Pancreas (tissue), 10 donors: ENCODE data around the gene MRPL54. TPM values are rescaled to one million over a fixed set of nuclear protein-coding genes. Genes with fewer than 3 reads are reported as not detected.

Source experiments
- ATAC-seq, 4 donors: fragments of 200-7000 bp; cut with Tn5 transposase; one replicate each; pipeline versions ENCODE4 v1.8.0 to v1.9.1; 2020; ENCODE audit warnings: mild to moderate bottlenecking in 4 of 4, moderate library complexity in 4 of 4
- DNase-seq, 6 donors: peaks; one replicate each; pipeline ENCODE4 v3.0.0-alpha.2; 2020
- FAIRE-seq: peaks from 2 replicates; lab custom pipeline; 2012; peaks lifted over from hg19 to GRCh38; lab: Jason Lieb, UNC
- H3K27ac ChIP-seq, 4 donors: fragments of 200-600 bp; sonication (generic); 1 replicate in 3 of 4; 2 replicates in 1 of 4; pipeline versions ENCODE4 v1.5.0 to v1.8.0; 2020
- H3K27me3 ChIP-seq, 4 donors: fragments of 200-600 bp; one replicate each; pipeline ENCODE4 v1.8.0; 2021
- H3K36me3 ChIP-seq, 3 donors: fragments of 200-600 bp; sonication (generic) in 1 of 3; one replicate each; pipeline versions ENCODE4 v1.5.0 to v1.8.0; 2020 to 2021
- H3K4me1 ChIP-seq, 3 donors: fragments of 200-600 bp; one replicate each; pipeline ENCODE4 v1.8.0; 2021
- H3K4me3 ChIP-seq, 4 donors: fragments of 200-600 bp; sonication (generic) in 2 of 4; one replicate each; pipeline versions ENCODE4 v1.5.0 to v1.8.0; 2020 to 2021
- H3K9me3 ChIP-seq, 4 donors: fragments of 200-600 bp; one replicate each; pipeline ENCODE4 v1.8.0; 2021
- CTCF ChIP-seq, 4 donors: fragments of 200-600 bp; sonication (generic) in 3 of 4; IDR thresholded peaks; one replicate each; pipeline versions ENCODE4 v1.5.0 to v1.8.0; 2021; ENCODE audit warnings: antibody characterized with exemption in 4 of 4
- WGBS, 2 donors: extraction: QIAGEN DNeasy Blood & Tissue Kit; methylation state at CpG; one replicate each; pipeline ENCODE4 v1.1.7; 2013; 5-methylcytosine and 5-hydroxymethylcytosine counted together
- intact Hi-C, 3 donors: fragments of 100-400 bp; cut with DNase I; formaldehyde crosslinking; loops; one replicate each; pipeline versions ENCODE4 v1.11.1 to v1.14.2; 2022
- polyA plus RNA-seq, 2 donors: library from polyadenylated mRNA; stranded (reverse); fragments of 200-250 nt; gene quantifications; one replicate each; pipeline ENCODE4 v1.2.3, GENCODE V29; 2013
- total RNA-seq, 6 donors: library from RNA; stranded (reverse); fragmentation: NEBNext Ultra II Directional in 4 of 6; extraction: Animal tissue kit (Norgen Biotek cat#: 25700) in 4 of 6; gene quantifications; one replicate each; pipeline versions ENCODE4 v1.2.1 to v1.2.4, GENCODE V29; 2021 to 2023
- donor health status: healthy with polysubstance abuse.
- donor health status: DM: no; HTN: no; CAD: no; lungs with moderate emphysema.
- donor health status: DM: no; HTN: no; CAD: no.
- donor health status: control.
- donor health status: control.
- donor health status: Bipolar disorder and iron deficiency.
- donor health status: DM: yes; HTN: yes; CAD: no.
- donor health status: DM: no; HTN: no; CAD: no.
- donor health status: DM: no; HTN: no; CAD: no.
- donor health status: DM: yes; HTN: yes; CAD: no.

MRPL54 gene
- total and polyA plus RNA-seq, 8 donors: 30.0 to 104 (median 38.3) TPM

- no peak overlapping the region for H3K4me3 ChIP-seq
- FAIRE-seq: no peak
- intact Hi-C loops: loop anchor here in 1 of 3 donors (5.0 kb wide), 1 partner anchor 421 kb away; no protein-coding TSS in a partner anchor
These were observed 38.5 kb downstream of the MRPL54 start for GRCh38 chr19:3800996-3801395.

DNA sequence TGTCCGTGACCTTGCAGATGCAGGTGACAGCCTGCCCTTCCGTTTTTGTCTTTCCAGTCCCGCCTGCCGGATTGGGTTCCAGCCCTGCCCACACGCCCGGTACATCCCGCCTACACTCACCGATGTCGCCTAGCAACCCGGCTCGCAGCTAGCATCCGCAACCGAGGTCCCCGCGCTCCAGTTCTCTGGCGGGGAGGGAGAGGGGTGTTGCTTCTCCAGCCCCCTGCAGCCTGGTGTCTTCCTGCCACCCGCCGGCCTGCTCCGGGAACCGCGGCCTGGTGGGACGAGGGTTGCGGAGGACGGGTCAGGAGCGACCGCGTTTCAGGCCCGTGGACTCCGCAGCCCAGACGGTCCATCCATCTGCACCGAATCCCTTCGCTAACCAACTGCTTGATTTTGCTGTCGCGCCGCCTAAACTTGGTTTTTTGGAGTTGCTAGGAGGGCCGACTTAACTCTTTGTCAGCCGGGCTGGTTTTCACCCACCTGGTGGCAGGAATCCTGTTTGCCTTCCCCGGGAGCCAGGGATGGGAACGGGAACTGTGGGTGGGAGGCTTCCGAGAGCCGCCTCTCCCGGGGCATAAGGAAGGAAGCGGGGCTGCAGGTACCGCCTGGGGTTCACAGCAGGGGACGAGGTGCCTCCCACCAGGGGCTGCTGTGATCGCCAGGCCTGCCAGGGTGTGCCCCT is 39.1 kb downstream of the MRPL54 start:
- H3K4me3 ChIP-seq: peak overlapping the region in 1 of 4 donors; percentile 12
- H3K27ac ChIP-seq: no peak overlapping the region
- peaks cover 0 to 5% (median 0%) of the 10 kb centered on the region in 4 donors for H3K27me3 ChIP-seq
- ATAC-seq (peak in 3 of 4 donors; percentile 41 to 60 (median 56)), FAIRE-seq (no peak), DNase-seq (peak in 1 of 6 donors; percentile 48)
- intact Hi-C loops: loop anchor here in 1 of 3 donors (5.0 kb wide), 1 partner anchor 421 kb away; no protein-coding TSS in a partner anchor
- no peaks in the 10 kb centered on the region for H3K4me1 ChIP-seq
- H3K36me3 ChIP-seq: no peaks in the 10 kb centered on the region
- H3K9me3 ChIP-seq: no peaks in the 10 kb centered on the region
- 4% methylated on average over 46 of the region's 46 CpGs for WGBS, 2 donors
- no peak for TF ChIP-seq CTCF (IDR thresholded peaks at IDR 0.05)

More at GRCh38 chr19:3800996-3801395, 38.5 kb downstream of the MRPL54 start:
- Histone ChIP-seq H3K36me3 (no peaks in the 10 kb centered on the region), H3K27me3 (peaks cover 0 to 5% (median 0%) of the 10 kb centered on the region in 4 donors), H3K27ac (no peak overlapping the region), H3K9me3 (no peaks in the 10 kb centered on the region), H3K4me1 (no peaks in the 10 kb centered on the region)
- ATAC-seq (no peak), DNase-seq (no peak)
- 28 to 30% methylated on average over 21 of the region's 21 CpGs for WGBS, 2 donors
- TF ChIP-seq CTCF (IDR thresholded peaks at IDR 0.05): no peak

DNA sequence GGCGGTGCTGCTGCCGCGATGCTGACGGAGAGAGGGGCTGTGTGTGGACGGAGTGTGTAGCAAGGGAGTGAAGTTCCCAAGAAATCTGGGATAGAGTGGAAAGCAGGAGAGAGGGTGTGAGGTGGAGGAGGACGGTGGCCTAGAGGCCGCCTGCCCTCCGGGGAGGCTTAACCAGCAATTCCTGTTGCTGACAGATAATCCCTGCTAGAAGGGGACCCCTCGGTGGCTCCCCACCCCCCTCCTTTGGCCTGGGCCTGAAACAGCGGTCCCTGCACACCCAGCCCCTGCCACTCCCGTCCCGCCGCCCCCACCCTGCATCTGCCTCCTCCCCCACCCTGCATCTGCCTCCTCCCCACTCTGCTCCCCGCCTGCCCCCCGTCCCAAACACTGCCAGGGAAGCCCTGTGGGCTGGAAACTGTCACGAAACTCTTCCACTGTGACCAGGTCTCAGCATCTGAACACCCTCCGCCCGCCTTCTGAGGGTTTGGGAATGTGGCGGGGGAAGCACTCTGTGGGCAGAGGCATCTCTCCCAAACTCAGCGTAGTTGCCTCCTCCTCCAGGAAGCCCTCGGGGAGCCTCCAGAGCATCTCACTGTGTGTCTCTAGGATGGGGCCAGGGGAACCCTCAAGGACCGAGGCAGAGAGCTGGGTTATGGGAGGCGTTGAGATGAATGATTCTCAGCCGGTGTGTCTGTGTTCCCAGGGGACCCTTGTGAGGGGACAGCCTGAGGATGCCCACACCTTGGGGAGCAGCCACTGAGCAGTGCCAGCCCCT is 40.8 kb downstream of the MRPL54 start:
- DNase-seq (no peak), FAIRE-seq (no peak), ATAC-seq (no peak)
- intact Hi-C loops: loop anchor here in 1 of 3 donors (5.0 kb wide), 1 partner anchor 419 kb away; no protein-coding TSS in a partner anchor
- Histone ChIP-seq H3K27ac (no peak overlapping the region), H3K9me3 (no peaks in the 10 kb centered on the region), H3K36me3 (no peaks in the 10 kb centered on the region), H3K4me1 (no peaks in the 10 kb centered on the region), H3K4me3 (no peak overlapping the region), H3K27me3 (peaks cover 0 to 5% (median 0%) of the 10 kb centered on the region in 4 donors)
- WGBS, 2 donors: 64 to 76% methylated on average over 18 to 24 of the region's 24 CpGs
- TF ChIP-seq CTCF (IDR thresholded peaks at IDR 0.05): no peak

DNA sequence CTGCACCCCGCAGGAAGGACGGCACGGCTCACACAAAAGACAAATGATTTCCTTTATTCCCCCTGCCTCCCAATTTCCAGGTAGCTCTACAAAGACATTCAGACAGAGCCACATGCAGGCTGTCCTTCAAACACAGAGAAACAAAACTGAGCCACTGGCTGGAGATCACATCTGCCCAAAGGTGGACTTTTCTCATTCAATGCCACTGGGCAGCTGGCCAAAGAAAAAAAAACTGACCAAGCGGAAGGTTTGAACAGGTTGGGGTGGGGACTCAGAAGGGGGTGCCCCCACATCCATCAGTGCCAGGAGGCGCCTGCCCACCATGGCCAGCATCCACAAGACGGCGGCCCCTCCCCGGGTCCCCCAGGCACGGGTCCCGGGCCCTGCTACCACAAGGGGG is 41.5 kb downstream of the MRPL54 start:
- WGBS, 2 donors: 41 to 57% methylated on average over 10 of the region's 10 CpGs
- no peak overlapping the region for H3K27ac ChIP-seq
- FAIRE-seq (no peak), ATAC-seq (no peak), DNase-seq (peak in 1 of 6 donors; percentile 46)
- no peaks in the 10 kb centered on the region for H3K4me1 ChIP-seq
- no peaks in the 10 kb centered on the region for H3K9me3 ChIP-seq
- no peak for TF ChIP-seq CTCF (IDR thresholded peaks at IDR 0.05)
- intact Hi-C loops: loop anchor here in 1 of 3 donors (5.0 kb wide), 1 partner anchor 418 kb away; no protein-coding TSS in a partner anchor
- H3K4me3 ChIP-seq: no peak overlapping the region
- no peaks in the 10 kb centered on the region for H3K36me3 ChIP-seq
- H3K27me3 ChIP-seq: peaks cover 0 to 5% (median 0%) of the 10 kb centered on the region in 4 donors
